HS-5 (cell line): Measurements from ENCODE around the gene HSPB8.

Source experiments
- DNase-seq: peaks from one replicate; pipeline ENCODE4 v3.0.0-alpha.2; 2012; ENCODE audit warnings: low read depth

Gene HSPB8

GRCh38 chr12:119171291-119171690, 7.4 kb upstream of the HSPB8 start:
- DNase-seq, result no peak

GRCh38 chr12:119171691-119172425, 6.9 kb upstream of the HSPB8 start:
- no peak for DNase-seq

GRCh38 chr12:119175081-119175480, 3.6 kb upstream of the HSPB8 start:
- DNase-seq, result no peak

GRCh38 chr12:119176267-119177055, 2.3 kb upstream of the HSPB8 start:
- peak; percentile 15 for DNase-seq

GRCh38 chr12:119177056-119177325, 1.7 kb upstream of the HSPB8 start:
- DNase-seq, result no peak

- DNase-seq, result no peak
These were observed 879 bp upstream of the HSPB8 start for GRCh38 chr12:119177724-119178380.

- DNase-seq, result no peak
These were observed 747 bp downstream of the HSPB8 start for GRCh38 chr12:119179335-119180021.

- DNase-seq, result no peak
These were observed 1.8 kb downstream of the HSPB8 start for GRCh38 chr12:119180380-119181040.

GRCh38 chr12:119181202-119181601, 2.5 kb downstream of the HSPB8 start:
- DNase-seq, result no peak

- DNase-seq, result no peak
These were observed 3.2 kb downstream of the HSPB8 start for GRCh38 chr12:119181944-119182343.

GRCh38 chr12:119182701-119183493, 4.2 kb downstream of the HSPB8 start:
- DNase-seq, result no peak

GRCh38 chr12:119183942-119184695, 5.4 kb downstream of the HSPB8 start:
- no peak for DNase-seq

GRCh38 chr12:119195256-119195655, 16.5 kb downstream of the HSPB8 start:
- DNase-seq, result no peak

GRCh38 chr12:119198440-119198839, 19.7 kb downstream of the HSPB8 start:
- no peak for DNase-seq

GRCh38 chr12:119200601-119201000, 21.9 kb downstream of the HSPB8 start:
- no peak for DNase-seq

- no peak for DNase-seq
These were observed 23.2 kb downstream of the HSPB8 start for GRCh38 chr12:119201789-119202543.

GRCh38 chr12:119202544-119202943, 23.8 kb downstream of the HSPB8 start:
- DNase-seq, result no peak

- no peak for DNase-seq
These were observed 25.4 kb downstream of the HSPB8 start for GRCh38 chr12:119204131-119204530.

- DNase-seq, result no peak
These were observed 26.0 kb downstream of the HSPB8 start for GRCh38 chr12:119204671-119205285.
